Uterus (tissue), 4 donors: ENCODE results near the gene CD163. TPM values are rescaled to one million over a fixed set of nuclear protein-coding genes. Genes with fewer than 3 reads are reported as not detected.
"Not testable (repeated sequence)": the region's sequence is repeated elsewhere in the genome, so short reads cannot be mapped to it uniquely, and the experiment has no call there.

Source experiments
- DNase-seq, 2 donors: peaks; one replicate each; pipeline ENCODE4 v3.0.0-alpha.2; 2019 to 2020
- H3K27ac ChIP-seq, 2 donors: fragments of 200-600 bp; sonication (generic); 1 replicate in 1 of 2; 2 replicates in 1 of 2; pipeline ENCODE4 v1.5.1; 2016 to 2018
- H3K27me3 ChIP-seq, 2 donors: fragments of 200-600 bp; sonication (generic); one replicate each; pipeline ENCODE4 v1.5.1; 2018 to 2019; ENCODE audit warnings: control low read depth in 1 of 2
- H3K36me3 ChIP-seq, 2 donors: fragments of 200-600 bp; sonication (generic); one replicate each; pipeline ENCODE4 v1.5.1; 2019; ENCODE audit warnings: control low read depth in 1 of 2
- H3K4me1 ChIP-seq, 2 donors: fragments of 200-600 bp; sonication (generic); one replicate each; pipeline ENCODE4 v1.5.1; 2018 to 2019; ENCODE audit warnings: control low read depth in 1 of 2
- H3K4me3 ChIP-seq, 2 donors: fragments of 200-600 bp; sonication (generic); 1 replicate in 1 of 2; 2 replicates in 1 of 2; pipeline ENCODE4 v1.5.1; 2018 to 2019; ENCODE audit warnings: mild to moderate bottlenecking in 1 of 2
- H3K9me3 ChIP-seq, 2 donors: fragments of 200-600 bp; sonication (generic); one replicate each; pipeline ENCODE4 v1.5.1; 2019; ENCODE audit warnings: control low read depth in 1 of 2
- CTCF ChIP-seq, 4 experiments: fragments of 200-600 bp in 2 of 4; fragments of 450-650 bp in 2 of 4; sonication (generic) in 2 of 4; IDR thresholded peaks; one replicate each; pipeline ENCODE4 v1.5.1; 2016 to 2019; ENCODE audit warnings: antibody characterized with exemption in 4 of 4, mild to moderate bottlenecking in 2 of 4, moderate library complexity in 1 of 4
- POLR2A ChIP-seq, 2 donors: fragments of 450-650 bp; IDR thresholded peaks; one replicate each; pipeline ENCODE4 v1.6.1; 2016; ENCODE audit warnings: antibody characterized with exemption in 2 of 2, mild to moderate bottlenecking in 1 of 2, moderate library complexity in 1 of 2
- intact Hi-C: fragments of 100-400 bp; cut with DNase I; formaldehyde crosslinking; loops from one replicate; pipeline ENCODE4 v1.15.1; 2023; ENCODE audit warnings: low total_unique reads
- total RNA-seq, 4 donors: library from RNA; depleted of rRNA in 3 of 4; stranded (reverse); fragments of >200 nt in 3 of 4; gene quantifications; one replicate each; pipeline versions ENCODE4 v1.1.0 to v1.2.4, GENCODE V29; 2014 to 2023
- donor health status: DM: yes; HTN: yes; CAD: no.

Gene CD163
- total RNA-seq, 4 donors from 2014 or later: 15.2 to 203 (median 74.8) TPM

GRCh38 chr12:7441216-7441615 lies 62.4 kb downstream of the CD163 start:
- intact Hi-C loops: no loop called here
- no peak for DNase-seq
- H3K9me3 ChIP-seq: no peaks in the 10 kb centered on the region
- no peak for TF ChIP-seq CTCF (IDR thresholded peaks at IDR 0.05)
- no peak for TF ChIP-seq POLR2A (IDR thresholded peaks at IDR 0.05)
- H3K4me3 ChIP-seq: no peak overlapping the region
- no peaks in the 10 kb centered on the region for H3K27me3 ChIP-seq
- no peak overlapping the region for H3K27ac ChIP-seq
- no peaks in the 10 kb centered on the region for H3K4me1 ChIP-seq
- no peaks in the 10 kb centered on the region for H3K36me3 ChIP-seq

GRCh38 chr12:7439579-7440505 lies 63.7 kb downstream of the CD163 start:
- no peaks in the 10 kb centered on the region for H3K4me1 ChIP-seq

GRCh38 chr12:7438291-7438995 lies 65.1 kb downstream of the CD163 start:
- H3K4me3 ChIP-seq, intact Hi-C loops, H3K9me3 ChIP-seq, DNase-seq, H3K4me1 ChIP-seq, H3K27me3 ChIP-seq, H3K27ac ChIP-seq, H3K36me3 ChIP-seq: not testable (repeated sequence)

More at GRCh38 chr12:7439579-7440505, 63.7 kb downstream of the CD163 start:
- DNase-seq: no peak
- TF ChIP-seq POLR2A (IDR thresholded peaks at IDR 0.05): no peak
- TF ChIP-seq CTCF (IDR thresholded peaks at IDR 0.05): no peak
- Histone ChIP-seq H3K27ac (no peak overlapping the region), H3K27me3 (no peaks in the 10 kb centered on the region), H3K4me3 (no peak overlapping the region), H3K36me3 (no peaks in the 10 kb centered on the region), H3K9me3 (no peaks in the 10 kb centered on the region)
- intact Hi-C loops: no loop called here

GRCh38 chr12:7437494-7437893 lies 66.1 kb downstream of the CD163 start:
- H3K4me1 ChIP-seq, H3K36me3 ChIP-seq, DNase-seq, H3K4me3 ChIP-seq, H3K9me3 ChIP-seq, H3K27ac ChIP-seq, H3K27me3 ChIP-seq, intact Hi-C loops: not testable (repeated sequence)

- no peak overlapping the region for H3K27ac ChIP-seq
- no peaks in the 10 kb centered on the region for H3K36me3 ChIP-seq
- TF ChIP-seq CTCF (IDR thresholded peaks at IDR 0.05) (no peak), POLR2A (IDR thresholded peaks at IDR 0.05) (no peak)
Observed at GRCh38 chr12:7434670-7435069, 68.9 kb downstream of the CD163 start.

GRCh38 chr12:7433276-7433822 lies 70.2 kb downstream of the CD163 start:
- intact Hi-C loops: no loop called here
- Histone ChIP-seq H3K36me3 (no peaks in the 10 kb centered on the region), H3K4me1 (no peaks in the 10 kb centered on the region), H3K27me3 (no peaks in the 10 kb centered on the region), H3K4me3 (no peak overlapping the region), H3K9me3 (no peaks in the 10 kb centered on the region), H3K27ac (no peak overlapping the region)
- DNase-seq: no peak
- TF ChIP-seq CTCF (IDR thresholded peaks at IDR 0.05): no peak
- TF ChIP-seq POLR2A (IDR thresholded peaks at IDR 0.05): no peak

More at GRCh38 chr12:7434670-7435069, 68.9 kb downstream of the CD163 start:
- intact Hi-C loops: no loop called here
- no peak for DNase-seq
- Histone ChIP-seq H3K4me3 (no peak overlapping the region), H3K27me3 (no peaks in the 10 kb centered on the region), H3K4me1 (no peaks in the 10 kb centered on the region), H3K9me3 (no peaks in the 10 kb centered on the region)
